ENCODE results near the gene ABCC4. TPM values are rescaled to one million over a fixed set of nuclear protein-coding genes. Genes with fewer than 3 reads are reported as not detected.

ABCC4 gene
- total and polyA plus RNA-seq, 2 donors (not counting 1 experiment from before 2014, with no cell fraction given), result 1.8 to 7.1 TPM

- no peaks in the 10 kb centered on the region for H3K4me1 Mint-ChIP-seq
Observed at GRCh38 chr13:95049772-95050171, 251.5 kb downstream of the ABCC4 start.

More at GRCh38 chr13:95049772-95050171, 251.5 kb downstream of the ABCC4 start:
- intact Hi-C loops (cut with micrococcal nuclease), result no loop called here
- Histone ChIP-seq H3K36me3 (replicated peaks in 1 of 2; ENCODE audit: control extremely low read depth in 1 of 2, control insufficient read depth in 1 of 2, extremely low read depth in 1 of 2, insufficient read depth in 2 of 2, low read length in 1 of 2) (no peaks in the 10 kb centered on the region), H3K4me3 (ENCODE audit: control extremely low read depth in 1 of 5, extremely low read depth in 1 of 5, insufficient read depth in 1 of 5, low read depth in 2 of 5, low read length in 4 of 5) (no peak overlapping the region), H3K27me3 (replicated peaks in 1 of 4; ENCODE audit: control extremely low read depth in 1 of 4, control insufficient read depth in 3 of 4, insufficient read depth in 4 of 4, low read length in 3 of 4) (no peaks in the 10 kb centered on the region), H3K9me3 (ENCODE audit: control extremely low read depth in 1 of 3, control insufficient read depth in 2 of 3, insufficient read depth in 1 of 3, low read length in 2 of 3) (no peaks in the 10 kb centered on the region), H3K4me2 (replicated peaks; ENCODE audit: low read depth, low read length, poor library complexity, severe bottlenecking) (no peak overlapping the region), H3K4me1 (ENCODE audit: control insufficient read depth in 2 of 2, insufficient read depth in 2 of 2, low read length in 2 of 2) (no peaks in the 10 kb centered on the region), H3K9ac (ENCODE audit: low read length) (no peak overlapping the region), H2AFZ (ENCODE audit: insufficient read depth, low read depth, low read length, poor library complexity, severe bottlenecking) (no peak overlapping the region), H3K79me2 (ENCODE audit: control insufficient read depth, insufficient read depth, low read length) (no peaks in the 10 kb centered on the region), H3K27ac (ENCODE audit: low read length in 2 of 2) (no peak overlapping the region), H4K20me1 (ENCODE audit: control insufficient read depth, insufficient read depth, low read length, poor library complexity, severe bottlenecking) (no peaks in the 10 kb centered on the region)
- DNase-seq (no peak), ATAC-seq (ENCODE audit: low read depth) (no peak)
- Mint-ChIP-seq H3K4me3 (no peak overlapping the region), H3K27me3 (no peaks in the 10 kb centered on the region), H3K9me3 (ENCODE audit: insufficient read depth) (no peaks in the 10 kb centered on the region), H3K27ac (no peak overlapping the region)
- WGBS (ENCODE audit: insufficient coverage), result 100% methylated on average over 1 of the region's 1 CpG
- TF ChIP-seq CTCF (IDR thresholded peaks at IDR 0.05) (no peak), EZH2 (IDR thresholded peaks at IDR 0.05; ENCODE audit: borderline replicate concordance, insufficient read depth, low read depth, low read length, poor library complexity, severe bottlenecking) (no peak)
- POLR2A ChIA-PET, result no interaction called here
- CTCF ChIA-PET, result no interaction called here
